IMR-90 (cell line): ENCODE results near the gene IDI2. TPM values are rescaled to one million over a fixed set of nuclear protein-coding genes. Genes with fewer than 3 reads are reported as not detected.
A peak's percentile ranks its signal among the peaks of the same experiment; 100 is the strongest.
"Not testable (repeated sequence)": the region's sequence is repeated elsewhere in the genome, so short reads cannot be mapped to it uniquely, and the experiment has no call there.

ENCODE experiments used
- ATAC-seq: fragments of 200-7000 bp; cut with Tn5 transposase; 2 replicates; pipeline ENCODE4 v1.9.1; 2020; ENCODE audit warnings: low read depth, mild to moderate bottlenecking, moderate library complexity
- BruUV-seq: library from RNA; stranded (reverse); fragments of 400-500 nt; replicated peaks from 2 replicates; lab custom pipeline; 2021; lab: Mats Ljungman, UMichigan
- CTCF ChIA-PET: fragments of 300-600 bp; formaldehyde crosslinking; extraction: SDS; loops from one replicate; lab custom pipeline; 2021; ENCODE audit warnings: antibody characterized with exemption; lab: Yijun Ruan, JAX
- POLR2A ChIA-PET: fragments of 300-600 bp; sonication (Branson Sonifier 250); formaldehyde crosslinking; loops from one replicate; lab custom pipeline; 2022; ENCODE audit warnings: antibody characterized with exemption; ENCODE audit not compliant: unreplicated experiment; lab: Charles Lee
- DNase-seq: peaks from one replicate; pipeline ENCODE4 v3.0.0; 2013
- H2AFZ ChIP-seq: replicated peaks from 2 replicates; pipeline ENCODE3; 2013; ENCODE audit warnings: low read length, mild to moderate bottlenecking; ENCODE audit not compliant: poor library complexity
- H2AK5ac ChIP-seq: 2 replicates; pipeline ENCODE4 v1.6.1; 2013; ENCODE audit warnings: low read depth, low read length, inconsistent platforms
- H2AK9ac ChIP-seq: replicated peaks from 2 replicates; pipeline ENCODE3; 2013; ENCODE audit warnings: mild to moderate bottlenecking, low read depth, low read length, moderate library complexity; ENCODE audit not compliant: poor library complexity
- H2BK120ac ChIP-seq: 2 replicates; pipeline ENCODE4 v1.6.1; 2013; ENCODE audit warnings: low read depth, low read length, inconsistent platforms
- H2BK15ac ChIP-seq: 3 replicates; pipeline ENCODE4 v1.6.1; 2013; ENCODE audit warnings: low read depth, low read length, inconsistent platforms
- H2BK20ac ChIP-seq: 2 replicates; pipeline ENCODE4 v1.6.1; 2013; ENCODE audit warnings: low read depth, mild to moderate bottlenecking, inconsistent platforms, low read length, moderate library complexity
- H2BK5ac ChIP-seq: 2 replicates; pipeline ENCODE4 v1.6.1; 2013; ENCODE audit warnings: mild to moderate bottlenecking, low read depth, low read length, inconsistent platforms; ENCODE audit not compliant: poor library complexity, severe bottlenecking
- H3K14ac ChIP-seq: replicated peaks from 2 replicates; pipeline ENCODE4 v1.6.1; 2013; ENCODE audit warnings: low read depth, low read length, inconsistent platforms
- H3K18ac ChIP-seq: 2 replicates; pipeline ENCODE4 v1.6.1; 2013; ENCODE audit warnings: low read depth, low read length, control low read depth
- H3K23ac ChIP-seq: 2 replicates; pipeline ENCODE4 v1.6.1; 2013; ENCODE audit warnings: low read depth, low read length, inconsistent platforms
- H3K27ac ChIP-seq: 2 replicates; pipeline ENCODE4 v1.5.1; 2013; ENCODE audit warnings: mild to moderate bottlenecking, control low read depth, low read length; ENCODE audit not compliant: insufficient read depth
- H3K27me3 ChIP-seq: 2 replicates; pipeline ENCODE4 v1.6.1; 2013; ENCODE audit warnings: low read length; ENCODE audit not compliant: control insufficient read depth, insufficient read depth
- H3K36me3 ChIP-seq: 2 replicates; pipeline ENCODE4 v1.6.1; 2013; ENCODE audit warnings: low read length, mixed read lengths; ENCODE audit not compliant: control insufficient read depth, insufficient read depth
- H3K4ac ChIP-seq: 2 replicates; pipeline ENCODE4 v1.6.1; 2013; ENCODE audit warnings: low read depth, low read length, inconsistent platforms
- H3K4me1 ChIP-seq: 2 replicates; pipeline ENCODE4 v1.6.1; 2013; ENCODE audit warnings: low read length, mixed read lengths; ENCODE audit not compliant: control insufficient read depth, insufficient read depth
- H3K4me2 ChIP-seq: 2 replicates; pipeline ENCODE4 v1.6.1; 2013; ENCODE audit warnings: low read depth, mild to moderate bottlenecking, control low read depth, low read length, moderate library complexity
- H3K4me3 ChIP-seq: 2 replicates; pipeline ENCODE4 v1.5.1; 2013; ENCODE audit warnings: low read depth, mild to moderate bottlenecking, control low read depth, low read length, moderate library complexity; ENCODE audit not compliant: insufficient read depth
- H3K56ac ChIP-seq: 2 replicates; pipeline ENCODE4 v1.6.1; 2013; ENCODE audit warnings: low read length, inconsistent platforms; ENCODE audit not compliant: insufficient read depth; ENCODE audit errors: extremely low read depth
- H3K79me1 ChIP-seq, 2 experiments: 2 replicates each; pipeline ENCODE4 v1.6.1; 2013; ENCODE audit warnings: low read length in 2 of 2, inconsistent platforms in 1 of 2, low read depth in 1 of 2
- H3K9ac ChIP-seq: 2 replicates; pipeline ENCODE4 v1.6.1; 2013; ENCODE audit warnings: low read depth, low read length, control low read depth
- H3K9me1 ChIP-seq: 2 replicates; pipeline ENCODE4 v1.6.1; 2013; ENCODE audit warnings: low read length, inconsistent platforms; ENCODE audit not compliant: insufficient read depth
- H3K9me3 ChIP-seq: 2 replicates; pipeline ENCODE4 v1.6.1; 2013; ENCODE audit warnings: low read length; ENCODE audit not compliant: control insufficient read depth, insufficient read depth
- H4K20me1 ChIP-seq: 2 replicates; pipeline ENCODE4 v1.6.1; 2013; ENCODE audit warnings: low read length, inconsistent platforms; ENCODE audit not compliant: insufficient read depth
- H4K5ac ChIP-seq: 2 replicates; pipeline ENCODE4 v1.6.1; 2013; ENCODE audit warnings: mild to moderate bottlenecking, low read depth, low read length, control low read depth
- H4K8ac ChIP-seq, 2 experiments: 2 replicates each; pipeline ENCODE4 v1.6.1; 2013; ENCODE audit warnings: low read depth in 2 of 2, low read length in 2 of 2, control low read depth in 1 of 2, inconsistent platforms in 1 of 2
- H4K91ac ChIP-seq: 2 replicates; pipeline ENCODE4 v1.6.1; 2013; ENCODE audit warnings: low read depth, low read length, inconsistent platforms; ENCODE audit not compliant: insufficient read depth
- BHLHE40 ChIP-seq: fragments of 150-350 bp; IDR thresholded peaks from 2 replicates; pipeline ENCODE4 v1.6.1; 2016; ENCODE audit warnings: mild to moderate bottlenecking, low read depth, low read length
- CHD1 ChIP-seq: IDR thresholded peaks from 2 replicates; pipeline ENCODE4 v1.6.1; 2012; ENCODE audit warnings: low read depth, low read length, improper control_type of control experiment
- FOS ChIP-seq: fragments of 150-350 bp; IDR thresholded peaks from 2 replicates; pipeline ENCODE4 v1.6.1; 2016; ENCODE audit warnings: low read depth, low read length
- MAZ ChIP-seq: IDR thresholded peaks from 2 replicates; pipeline ENCODE4 v1.6.1; 2012; ENCODE audit warnings: low read depth, mild to moderate bottlenecking, low read length, improper control_type of control experiment, moderate library complexity, borderline replicate concordance
- MXI1 ChIP-seq: IDR thresholded peaks from 2 replicates; pipeline ENCODE4 v1.6.1; 2012; ENCODE audit warnings: low read depth, mild to moderate bottlenecking, low read length, moderate library complexity, borderline replicate concordance
- NFE2L2 ChIP-seq: fragments of 150-350 bp; IDR thresholded peaks from 2 replicates; pipeline ENCODE4 v1.6.1; 2016; ENCODE audit warnings: low read depth, mild to moderate bottlenecking, low read length
- RCOR1 ChIP-seq: IDR thresholded peaks from 2 replicates; pipeline ENCODE4 v1.6.1; 2012; ENCODE audit warnings: mild to moderate bottlenecking, low read length, improper control_type of control experiment; ENCODE audit not compliant: insufficient replicate concordance
- RFX5 ChIP-seq: IDR thresholded peaks from 2 replicates; pipeline ENCODE4 v1.8.0; 2012; ENCODE audit warnings: low read depth, mild to moderate bottlenecking, low read length, moderate library complexity
- WGBS, 2 experiments: methylation state at CpG; one replicate each; pipeline versions ENCODE4 v1.1.5 to v1.1.7; 2013; ENCODE audit warnings: missing lambda C conversion rate in 2 of 2; ENCODE audit not compliant: insufficient read length in 1 of 2; ENCODE audit errors: extremely low coverage in 2 of 2; 5-methylcytosine and 5-hydroxymethylcytosine counted together
- dilution Hi-C: fragments of 300-500 bp; cut with HindIII; formaldehyde crosslinking; loops from one replicate; pipeline ENCODE4 v1.14.3; 2018; ENCODE audit warnings: low sequenced_read_pairs; ENCODE audit not compliant: unreplicated experiment
- in situ Hi-C: fragments of 300-500 bp; cut with MboI; formaldehyde crosslinking; loops from 3 replicates; pipeline ENCODE4 v1.14.3; 2019; ENCODE audit warnings: low sequenced_read_pairs, inconsistent platforms, mixed read lengths
- intact Hi-C: fragments of 100-400 bp; cut with micrococcal nuclease; formaldehyde crosslinking; loops from 2 replicates; pipeline ENCODE4 v1.10.0; 2022
- polyA plus RNA-seq, 3 experiments: library from polyadenylated mRNA; depleted of rRNA; stranded (reverse); fragments of >200 nt; gene quantifications; 2 replicates each; pipeline ENCODE4 v1.2.3, GENCODE V29; 2012; ENCODE audit warnings: low replicate concordance in 1 of 3
- total RNA-seq: library from RNA; depleted of rRNA; stranded (reverse); fragments of >200 nt; gene quantifications from 2 replicates; pipeline ENCODE4 v1.2.3, GENCODE V29; 2012
- TF ChIP-seq, protein P1 (sequence below): fragments of 150-350 bp; IDR thresholded peaks from 2 replicates; pipeline ENCODE4 v1.6.1; 2016; ENCODE audit warnings: low read depth, mild to moderate bottlenecking, low read length, moderate library complexity, borderline replicate concordance

Gene IDI2
- total and polyA plus RNA-seq, 2 of the 4 experiments (the other 2 are of a cell fraction), result not detected

DNA sequence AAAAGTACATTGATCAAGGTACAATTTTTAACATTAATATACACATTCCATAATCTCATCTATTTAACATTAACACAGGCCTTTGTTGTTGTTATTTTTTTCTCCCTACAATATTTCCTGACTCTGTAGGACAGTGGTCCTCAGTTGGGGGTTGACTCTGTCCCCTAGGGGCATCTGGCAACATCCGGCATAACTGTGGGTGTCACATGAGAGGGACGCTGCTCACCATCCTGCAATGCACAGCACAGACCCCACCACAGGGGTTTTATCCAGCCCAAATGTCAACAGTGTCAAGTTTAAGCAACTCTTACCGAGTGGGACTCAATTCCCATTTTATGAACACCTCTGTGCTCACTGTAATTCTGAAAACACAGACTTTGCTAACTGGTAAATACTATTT lies 14.5 kb upstream of the IDI2 start:
- H3K23ac ChIP-seq, result no peak overlapping the region
- peaks cover 14% of the 10 kb centered on the region; the same call in 1 of the 2 replicates for H4K20me1 ChIP-seq
- TSS peak; percentile 73 for BruUV-seq
- no peak overlapping the region for H3K9ac ChIP-seq
- no peak overlapping the region for H3K4me3 ChIP-seq
- ATAC-seq, result no peak
- in situ Hi-C loops (no loop called here), intact Hi-C loops (no loop called here), dilution Hi-C loops (no loop called here)
- TF ChIP-seq MAZ (no peak), CHD1 (no peak), NFE2L2 (no peak), BHLHE40 (no peak), FOS (no peak), RFX5 (no peak), MXI1 (no peak), RCOR1 (no peak)
- TF ChIP-seq, protein P1, sequence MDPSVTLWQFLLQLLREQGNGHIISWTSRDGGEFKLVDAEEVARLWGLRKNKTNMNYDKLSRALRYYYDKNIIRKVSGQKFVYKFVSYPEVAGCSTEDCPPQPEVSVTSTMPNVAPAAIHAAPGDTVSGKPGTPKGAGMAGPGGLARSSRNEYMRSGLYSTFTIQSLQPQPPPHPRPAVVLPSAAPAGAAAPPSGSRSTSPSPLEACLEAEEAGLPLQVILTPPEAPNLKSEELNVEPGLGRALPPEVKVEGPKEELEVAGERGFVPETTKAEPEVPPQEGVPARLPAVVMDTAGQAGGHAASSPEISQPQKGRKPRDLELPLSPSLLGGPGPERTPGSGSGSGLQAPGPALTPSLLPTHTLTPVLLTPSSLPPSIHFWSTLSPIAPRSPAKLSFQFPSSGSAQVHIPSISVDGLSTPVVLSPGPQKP, result no peak
- H3K14ac ChIP-seq, result no peak overlapping the region
- no peak overlapping the region for H2AK5ac ChIP-seq
- H3K4me1 ChIP-seq, result no peaks in the 10 kb centered on the region
- ChIA-PET POLR2A (no interaction called here), CTCF (no interaction called here)
- no peak overlapping the region for H2BK5ac ChIP-seq
- no peak overlapping the region for H3K56ac ChIP-seq
- no peak overlapping the region for H2BK20ac ChIP-seq
- H2BK120ac ChIP-seq, result no peak overlapping the region
- peaks cover 14% of the 10 kb centered on the region for H3K36me3 ChIP-seq
- no peak for DNase-seq
- H4K91ac ChIP-seq, result no peak overlapping the region
- WGBS, 2 experiments, result 100% methylated on average over 1 of the region's 3 CpGs; no CpG with 5 or more reads in 1 of the 2 experiments
- H3K27ac ChIP-seq, result no peak overlapping the region
- H3K4ac ChIP-seq, result no peak overlapping the region
- H3K9me3 ChIP-seq, result no peaks in the 10 kb centered on the region
- no peak overlapping the region for H3K4me2 ChIP-seq
- H3K27me3 ChIP-seq, result no peaks in the 10 kb centered on the region
- no peak overlapping the region for H2BK15ac ChIP-seq
- peaks cover 10% of the 10 kb centered on the region; the same call in 1 of the 2 replicates for H3K9me1 ChIP-seq
- no peak overlapping the region for H3K18ac ChIP-seq
- no peak overlapping the region for H2AK9ac ChIP-seq
- H4K5ac ChIP-seq, result no peak overlapping the region
- no peak overlapping the region for H2AFZ ChIP-seq
- no peak overlapping the region for H4K8ac ChIP-seq
- peaks cover 9 to 22% of the 10 kb centered on the region in 2 experiments for H3K79me1 ChIP-seq

DNA sequence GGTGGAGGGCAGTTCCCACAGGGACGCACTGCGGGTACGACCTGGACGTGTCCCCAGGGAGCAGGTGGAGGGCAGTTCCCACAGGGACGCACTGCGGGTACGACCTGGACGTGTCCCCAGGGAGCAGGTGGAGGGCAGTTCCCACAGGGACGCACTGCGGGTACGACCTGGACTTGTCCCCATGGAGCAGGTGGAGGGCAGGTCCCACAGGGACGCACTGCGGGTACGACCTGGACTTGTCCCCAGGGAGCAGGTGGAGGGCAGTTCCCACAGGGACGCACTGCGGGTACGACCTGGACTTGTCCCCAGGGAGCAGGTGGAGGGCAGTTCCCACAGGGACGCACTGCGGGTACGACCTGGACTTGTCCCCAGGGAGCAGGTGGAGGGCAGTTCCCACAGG lies 13.1 kb upstream of the IDI2 start:
- H2AK5ac ChIP-seq, intact Hi-C loops, H3K27ac ChIP-seq, ATAC-seq, H3K23ac ChIP-seq, H2BK5ac ChIP-seq, H3K4me2 ChIP-seq, H4K8ac ChIP-seq, H2BK120ac ChIP-seq, H2BK15ac ChIP-seq, in situ Hi-C loops, H4K91ac ChIP-seq, H3K9ac ChIP-seq, POLR2A ChIA-PET, BruUV-seq, H4K5ac ChIP-seq, H2BK20ac ChIP-seq, DNase-seq, dilution Hi-C loops, H3K14ac ChIP-seq, H3K56ac ChIP-seq, H3K9me3 ChIP-seq, H3K27me3 ChIP-seq, CTCF ChIA-PET, H3K4me3 ChIP-seq, H3K4me1 ChIP-seq, H2AK9ac ChIP-seq, H3K4ac ChIP-seq, H3K79me1 ChIP-seq, H4K20me1 ChIP-seq, H3K9me1 ChIP-seq, H2AFZ ChIP-seq, H3K18ac ChIP-seq: not testable (repeated sequence)
- peaks cover 14% of the 10 kb centered on the region for H3K36me3 ChIP-seq
- WGBS, 2 experiments, result no CpG with 5 or more reads among the region's 20 CpGs
